ENCODE results near the gene HERPUD1.

DNA sequence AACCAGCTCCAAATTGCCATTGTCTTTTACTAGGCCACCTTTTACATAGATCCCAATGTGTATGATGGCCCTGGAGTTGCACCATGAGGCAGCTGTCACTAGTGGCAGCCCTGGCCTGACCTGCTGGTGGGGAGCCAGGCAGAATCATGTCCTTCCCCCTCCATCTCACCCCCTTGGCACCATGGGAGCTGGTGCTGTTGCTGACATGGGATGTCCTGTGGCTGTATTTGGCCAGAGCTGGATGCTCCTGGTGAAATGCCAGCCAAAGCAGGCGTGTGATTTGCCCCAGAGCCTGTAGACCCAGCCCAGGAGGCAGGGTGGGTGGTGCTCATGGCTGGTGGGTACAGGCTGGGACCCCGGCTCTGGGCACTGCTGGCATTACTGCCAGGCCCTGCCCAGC lies 48.4 kb upstream of the HERPUD1 start:
- no peak for TF ChIP-seq EZH2phosphoT487 (IDR thresholded peaks at IDR 0.05)
- TF ChIP-seq, protein P1, sequence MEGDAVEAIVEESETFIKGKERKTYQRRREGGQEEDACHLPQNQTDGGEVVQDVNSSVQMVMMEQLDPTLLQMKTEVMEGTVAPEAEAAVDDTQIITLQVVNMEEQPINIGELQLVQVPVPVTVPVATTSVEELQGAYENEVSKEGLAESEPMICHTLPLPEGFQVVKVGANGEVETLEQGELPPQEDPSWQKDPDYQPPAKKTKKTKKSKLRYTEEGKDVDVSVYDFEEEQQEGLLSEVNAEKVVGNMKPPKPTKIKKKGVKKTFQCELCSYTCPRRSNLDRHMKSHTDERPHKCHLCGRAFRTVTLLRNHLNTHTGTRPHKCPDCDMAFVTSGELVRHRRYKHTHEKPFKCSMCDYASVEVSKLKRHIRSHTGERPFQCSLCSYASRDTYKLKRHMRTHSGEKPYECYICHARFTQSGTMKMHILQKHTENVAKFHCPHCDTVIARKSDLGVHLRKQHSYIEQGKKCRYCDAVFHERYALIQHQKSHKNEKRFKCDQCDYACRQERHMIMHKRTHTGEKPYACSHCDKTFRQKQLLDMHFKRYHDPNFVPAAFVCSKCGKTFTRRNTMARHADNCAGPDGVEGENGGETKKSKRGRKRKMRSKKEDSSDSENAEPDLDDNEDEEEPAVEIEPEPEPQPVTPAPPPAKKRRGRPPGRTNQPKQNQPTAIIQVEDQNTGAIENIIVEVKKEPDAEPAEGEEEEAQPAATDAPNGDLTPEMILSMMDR (IDR thresholded peaks at IDR 0.05): no peak
- TF ChIP-seq EZH2 (IDR thresholded peaks at IDR 0.05): no peak

Data from neural progenitor cell (in vitro differentiated cells).